Muscle of leg (tissue), 11 donors: ENCODE results near the gene YY1AP1. TPM values are rescaled to one million over a fixed set of nuclear protein-coding genes. Genes with fewer than 3 reads are reported as not detected.
"Not testable (repeated sequence)": the region's sequence is repeated elsewhere in the genome, so short reads cannot be mapped to it uniquely, and the experiment has no call there.

Experiments used
- DNase-seq: peaks from one replicate; pipeline ENCODE4 v3.0.0; 2013
- H3K27ac ChIP-seq: one replicate; pipeline ENCODE4 v1.5.1; 2013; ENCODE audit warnings: mild to moderate bottlenecking, low read length, control low read depth
- H3K27me3 ChIP-seq: one replicate; pipeline ENCODE4 v1.6.1; 2013; ENCODE audit warnings: low read length; ENCODE audit not compliant: control insufficient read depth, insufficient read depth
- H3K36me3 ChIP-seq: one replicate; pipeline ENCODE4 v1.6.1; 2013; ENCODE audit warnings: low read length; ENCODE audit not compliant: control insufficient read depth, insufficient read depth
- H3K4me1 ChIP-seq: one replicate; pipeline ENCODE4 v1.6.1; 2013; ENCODE audit warnings: low read length; ENCODE audit not compliant: control insufficient read depth, insufficient read depth
- H3K4me3 ChIP-seq: one replicate; pipeline ENCODE4 v1.5.1; 2013; ENCODE audit warnings: low read length, control low read depth
- H3K9me3 ChIP-seq: replicated peaks from 2 replicates; pipeline ENCODE4 v1.6.1; 2013; ENCODE audit warnings: low read depth, low read length; ENCODE audit not compliant: control insufficient read depth
- WGBS: methylation state at CpG from one replicate; pipeline ENCODE4 v1.1.5; 2013; ENCODE audit warnings: missing lambda C conversion rate; ENCODE audit not compliant: insufficient coverage; 5-methylcytosine and 5-hydroxymethylcytosine counted together
- polyA plus RNA-seq, 8 donors: library from polyadenylated mRNA; unstranded; fragments of 120-200 nt; gene quantifications; one replicate each; pipeline versions ENCODE4 v1.2.1 to v1.2.3, GENCODE V29; 2013; ENCODE audit warnings: inconsistent platforms in 1 of 8, low replicate concordance in 1 of 8; ENCODE audit not compliant: insufficient read length in 8 of 8, insufficient read depth in 1 of 8
- total RNA-seq: library from RNA; stranded (reverse); fragments of 120-200 nt; gene quantifications from one replicate; pipeline ENCODE4 v1.2.4, GENCODE V29; 2013

Gene YY1AP1
- total and polyA plus RNA-seq, 9 donors: 44.1 to 60.6 (median 51.4) TPM

DNA sequence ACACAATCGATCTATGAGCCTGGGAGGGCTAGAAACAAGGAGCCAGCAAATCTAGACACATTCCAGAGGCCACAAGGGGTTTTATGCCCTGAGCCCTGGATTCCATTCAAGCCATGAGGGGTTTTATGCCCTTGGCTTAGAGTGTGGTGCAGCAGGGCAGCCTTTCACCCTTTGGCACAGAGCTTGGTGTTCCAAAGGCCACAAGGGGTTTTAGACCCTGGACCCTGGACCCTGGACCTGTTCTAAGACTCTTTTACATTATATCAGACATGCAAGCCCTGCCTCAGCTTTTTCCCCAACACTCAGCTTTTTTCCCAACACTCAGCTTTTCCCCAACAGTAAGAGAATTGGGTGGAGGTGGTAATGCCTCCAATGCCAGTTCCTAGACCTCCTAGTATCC, 65.2 kb downstream of the YY1AP1 start:
- Histone ChIP-seq H3K36me3 (no peaks in the 10 kb centered on the region), H3K4me1 (no peaks in the 10 kb centered on the region), H3K27me3 (no peaks in the 10 kb centered on the region), H3K27ac (no peak overlapping the region), H3K9me3 (no peaks in the 10 kb centered on the region), H3K4me3 (no peak overlapping the region)
- WGBS: 57% methylated on average over 1 of the region's 1 CpG
- no peak for DNase-seq

DNA sequence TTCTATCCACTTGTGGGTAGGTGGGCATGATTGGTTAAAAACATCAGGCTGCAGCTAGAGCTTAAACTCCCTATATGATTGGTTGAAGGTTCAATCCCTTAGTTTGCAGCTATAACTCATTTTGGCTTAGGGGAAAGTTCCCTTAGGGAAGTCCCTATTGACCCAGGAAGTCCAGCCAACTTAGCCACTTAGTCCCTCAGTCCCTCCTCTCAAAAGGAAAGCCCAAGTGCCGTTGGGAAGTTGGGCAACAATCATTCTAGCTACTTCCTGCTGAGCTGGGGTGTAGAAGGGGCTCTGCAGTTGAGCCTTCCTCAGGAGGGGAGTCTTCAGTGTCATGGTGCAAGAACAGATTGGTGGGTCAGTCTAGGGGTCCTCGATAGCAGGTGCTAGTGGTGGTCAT, 66.4 kb downstream of the YY1AP1 start:
- Histone ChIP-seq H3K4me1 (no peaks in the 10 kb centered on the region), H3K9me3 (no peaks in the 10 kb centered on the region), H3K4me3 (no peak overlapping the region), H3K27ac (no peak overlapping the region), H3K36me3 (no peaks in the 10 kb centered on the region), H3K27me3 (no peaks in the 10 kb centered on the region)
- DNase-seq: no peak
- WGBS: 0% methylated on average over 1 of the region's 2 CpGs

DNA sequence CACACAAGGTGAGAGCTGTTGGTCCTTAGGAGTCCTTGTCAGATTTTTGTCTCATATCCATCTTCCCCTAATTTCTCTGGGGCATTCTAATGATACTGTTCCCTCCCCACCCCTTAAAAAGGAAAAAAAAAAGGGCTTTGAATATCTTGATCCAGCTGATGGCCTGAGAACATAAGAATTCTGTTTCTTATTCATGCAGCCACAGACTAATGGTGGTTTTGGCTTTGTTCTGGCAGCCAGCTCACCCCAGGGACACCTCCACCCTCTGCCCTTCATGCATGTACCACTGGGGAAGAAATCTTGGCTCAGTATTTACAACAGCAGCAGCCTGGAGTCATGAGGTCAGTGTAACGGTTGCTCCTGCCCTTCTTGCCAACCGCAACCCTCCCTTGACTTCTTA, 75.3 kb downstream of the YY1AP1 start:
- H3K4me1 ChIP-seq, H3K9me3 ChIP-seq, DNase-seq, H3K4me3 ChIP-seq, H3K27ac ChIP-seq, H3K27me3 ChIP-seq: not testable (repeated sequence)
- no CpG with 5 or more reads among the region's 2 CpGs for WGBS
- H3K36me3 ChIP-seq: peaks cover 12% of the 10 kb centered on the region

DNA sequence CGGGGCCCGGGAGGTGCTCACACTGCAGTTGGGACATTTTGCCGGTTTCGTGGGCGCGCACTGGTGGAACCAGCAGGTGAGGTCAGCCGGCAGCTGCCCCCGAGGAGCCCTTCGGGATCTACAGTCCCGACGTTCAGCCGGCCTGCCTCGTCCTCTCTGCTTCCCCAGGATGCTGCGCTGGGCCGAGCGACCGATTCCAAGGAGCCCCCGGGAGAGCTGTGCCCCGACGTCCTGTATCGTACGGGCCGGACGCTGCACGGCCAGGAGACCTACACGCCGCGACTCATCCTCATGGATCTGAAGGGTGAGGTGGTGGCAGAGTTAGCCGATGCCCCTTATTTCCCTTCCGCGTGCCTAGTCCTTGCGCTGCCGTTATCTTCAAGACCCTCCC, 78.3 kb downstream of the YY1AP1 start:
- no CpG with 5 or more reads among the region's 33 CpGs for WGBS

DNA sequence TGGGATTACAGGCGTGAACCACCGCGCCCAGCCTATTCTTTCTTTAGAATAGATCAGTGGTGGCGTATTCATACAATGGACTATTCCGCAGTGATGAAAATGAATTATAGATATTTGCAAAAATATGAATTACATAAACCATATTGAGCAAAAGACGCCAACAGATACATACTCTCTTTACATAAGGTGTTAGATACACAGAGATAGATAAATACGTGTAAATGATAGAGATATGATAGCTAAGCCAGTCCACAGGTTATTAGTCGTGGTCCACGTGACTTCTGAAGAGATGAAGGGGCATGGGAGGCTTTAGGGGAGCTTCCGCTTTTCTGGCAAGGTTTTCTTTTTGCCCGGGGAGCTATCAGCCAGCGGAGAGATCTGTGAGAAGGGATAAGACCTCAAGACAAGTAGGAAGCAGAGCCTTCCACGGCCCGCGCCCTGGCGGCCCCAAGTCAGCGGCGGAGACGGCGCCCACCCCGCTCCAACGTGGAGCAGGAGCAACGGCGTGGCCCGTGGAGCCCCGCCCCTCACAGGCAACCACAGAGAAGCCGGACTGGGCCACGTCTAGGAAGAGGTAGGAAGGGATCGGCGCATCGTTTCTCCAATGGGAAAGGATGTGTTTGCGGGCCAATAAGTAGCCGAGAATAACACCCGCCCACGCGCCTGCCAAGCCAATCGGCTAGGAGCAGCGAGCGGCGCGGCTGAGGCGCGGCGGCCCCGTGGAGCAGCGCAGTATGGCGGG, 78.9 kb downstream of the YY1AP1 start, which contains the start of gene MSTO1:
TSS of gene MSTO1 (plus strand) at position 704 of the 742 bp plus-strand sequence. CDS start at position 735, 31 bp downstream.
- Histone ChIP-seq H3K4me3 (peak within 1 kb of the TSS; percentile 72), H3K4me1 (no peaks in the 10 kb centered on the region), H3K9me3 (no peaks in the 10 kb centered on the region), H3K27ac (peak within 1 kb of the TSS; percentile 79), H3K36me3 (peaks cover 12% of the 10 kb centered on the region), H3K27me3 (peaks cover 2% of the 10 kb centered on the region)
- DNase-seq: peak; percentile 99
- under 1% methylated on average over 20 of the region's 47 CpGs for WGBS

More for the DNA sequence above, 78.3 kb downstream of the YY1AP1 start:
- H3K4me3 ChIP-seq: peak overlapping the region; percentile 34
- H3K27ac ChIP-seq, H3K4me1 ChIP-seq, DNase-seq, H3K9me3 ChIP-seq, H3K27me3 ChIP-seq: not testable (repeated sequence)
- peaks cover 12% of the 10 kb centered on the region for H3K36me3 ChIP-seq

Other genes starting within 250 kb of the YY1AP1 start
- gene ASH1L, start 126.0 kb downstream of the YY1AP1 start, total RNA-seq: 31.5 TPM
- gene ASH1L, start 126.0 kb downstream of the YY1AP1 start, polyA plus RNA-seq: 10 to 100 TPM; 18.4 to 30.0 (median 24.4) TPM
- 20.8 TPM for gene MSTO1, start 78.6 kb downstream of the YY1AP1 start, total RNA-seq
- gene MSTO1, start 78.6 kb downstream of the YY1AP1 start, polyA plus RNA-seq: 10 to 100 TPM; 29.3 to 43.3 (median 37.9) TPM
- 62.9 TPM for gene DAP3, start 317 bp upstream of the YY1AP1 start, total RNA-seq
- gene DAP3, start 317 bp upstream of the YY1AP1 start, polyA plus RNA-seq: 100 to 1,000 TPM; 117 to 142 (median 124) TPM
- gene GON4L, start 168.4 kb upstream of the YY1AP1 start, total RNA-seq: 28.0 TPM
- gene GON4L, start 168.4 kb upstream of the YY1AP1 start, polyA plus RNA-seq: 10 to 100 TPM; 25.4 to 36.9 (median 28.2) TPM
- 12.0 TPM for gene SYT11, start 170.8 kb upstream of the YY1AP1 start, total RNA-seq
- 10 to 100 TPM in 7 of 8 donors, 1 to 10 TPM in 1; 9.5 to 20.2 (median 12.0) TPM for gene SYT11, start 170.8 kb upstream of the YY1AP1 start, polyA plus RNA-seq
- gene RIT1, start 222.6 kb upstream of the YY1AP1 start, total RNA-seq: 27.7 TPM
- gene RIT1, start 222.6 kb upstream of the YY1AP1 start, polyA plus RNA-seq: 10 to 100 TPM; 19.2 to 37.0 (median 25.5) TPM
- 30.0 TPM for gene KHDC4, start 245.6 kb upstream of the YY1AP1 start, total RNA-seq
- gene KHDC4, start 245.6 kb upstream of the YY1AP1 start, polyA plus RNA-seq: 10 to 100 TPM; 24.5 to 38.0 (median 29.9) TPM